Suppressor macrophage treated with lipopolysaccharide for 4 hours (primary cell): ENCODE results near the gene NPC1.

Experiments used
- DNase-seq: peaks from one replicate; pipeline ENCODE4 v3.0.0-alpha.2; 2020

The NPC1 gene

DNA sequence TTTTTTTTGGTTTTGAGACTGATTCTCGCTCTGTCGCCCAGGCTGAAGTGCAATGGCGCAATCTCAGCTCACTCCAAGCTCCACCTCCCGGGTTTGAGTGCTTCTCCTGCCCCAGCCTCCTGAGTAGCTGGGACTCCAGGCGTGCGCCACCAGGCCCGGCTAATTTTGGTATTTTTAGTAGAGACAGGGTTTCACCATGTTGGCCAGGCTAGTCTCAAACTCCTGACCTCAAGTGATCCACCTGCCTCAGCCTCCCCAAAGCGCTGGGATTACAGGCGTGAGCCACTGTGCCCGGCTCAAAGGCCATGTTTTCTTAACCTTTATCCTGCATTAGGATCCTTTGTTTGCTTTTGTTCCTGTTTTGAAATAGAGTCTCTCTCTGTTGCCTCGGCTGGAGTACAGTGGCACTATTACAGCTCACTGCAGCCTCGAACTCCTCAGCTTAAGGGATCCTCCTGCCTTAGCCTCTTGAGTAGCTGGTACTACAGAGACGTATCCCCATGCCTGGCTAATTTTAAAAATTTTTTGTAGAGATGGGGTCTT is 41.0 kb downstream of the NPC1 start:
- DNase-seq = no peak

DNA sequence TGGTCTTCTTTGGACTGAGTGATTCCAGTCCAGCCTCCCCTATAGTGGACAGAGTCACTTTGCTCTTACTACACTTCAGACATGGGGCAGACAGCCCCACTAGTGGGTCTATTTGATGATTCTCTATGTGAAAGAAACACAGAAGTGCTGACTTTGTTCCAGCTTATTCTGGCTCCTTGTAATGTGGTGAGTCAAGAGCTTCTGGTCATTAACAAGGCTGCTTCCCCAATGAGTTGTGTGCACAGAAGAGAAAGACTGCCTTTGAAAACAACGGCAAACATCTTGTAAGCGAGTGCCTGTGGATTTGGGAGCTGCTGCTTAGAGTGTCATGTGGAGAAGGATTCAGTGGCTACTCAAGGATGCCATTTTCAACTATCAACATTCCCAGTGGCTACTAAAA is 43.8 kb downstream of the NPC1 start:
- DNase-seq = peak; percentile 65

- DNase-seq = no peak
Observed at GRCh38 chr18:23541349-23542093, 44.8 kb downstream of the NPC1 start.

DNA sequence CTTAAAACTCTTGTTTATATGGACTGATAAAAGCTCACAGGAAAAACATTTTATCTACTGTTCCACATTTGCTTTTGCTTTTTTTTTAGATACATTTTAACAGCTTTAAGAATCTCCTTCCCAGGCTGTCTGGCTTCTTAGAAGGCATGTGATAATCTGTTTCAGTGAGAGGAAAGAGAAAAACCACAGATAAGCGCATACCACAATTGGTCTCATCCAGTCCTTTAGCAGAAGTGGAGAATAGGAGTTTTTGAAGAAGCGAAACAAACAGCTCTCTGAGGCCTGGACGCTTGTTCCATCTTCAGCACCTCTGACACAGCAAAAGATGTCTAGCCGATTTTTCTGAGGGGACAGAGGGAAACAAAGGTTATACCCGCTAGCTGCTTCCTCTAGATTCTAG is 45.4 kb downstream of the NPC1 start:
- peak; percentile 88 for DNase-seq

GRCh38 chr18:23539911-23540525 is 46.3 kb downstream of the NPC1 start:
- DNase-seq = peak; percentile 75

DNA sequence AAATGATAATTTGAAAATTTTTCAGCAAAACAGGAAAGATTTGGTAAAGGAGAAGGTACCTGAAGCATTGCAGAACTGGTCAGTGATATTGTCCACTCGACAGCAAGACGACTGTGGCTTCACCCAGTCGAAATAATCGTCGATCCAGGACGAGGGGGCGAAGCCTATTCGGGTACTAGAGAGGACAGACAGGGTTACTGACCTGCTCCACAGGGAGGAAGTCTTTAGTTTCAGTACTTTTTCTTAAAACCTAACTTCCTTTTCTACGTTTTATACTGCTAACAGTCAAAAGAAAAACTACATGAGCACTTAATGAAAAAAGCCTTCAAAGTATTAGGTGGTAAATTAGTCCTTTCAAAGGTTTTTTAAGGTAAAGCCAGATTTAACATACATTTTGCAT is 47.0 kb downstream of the NPC1 start:
- no peak for DNase-seq

DNA sequence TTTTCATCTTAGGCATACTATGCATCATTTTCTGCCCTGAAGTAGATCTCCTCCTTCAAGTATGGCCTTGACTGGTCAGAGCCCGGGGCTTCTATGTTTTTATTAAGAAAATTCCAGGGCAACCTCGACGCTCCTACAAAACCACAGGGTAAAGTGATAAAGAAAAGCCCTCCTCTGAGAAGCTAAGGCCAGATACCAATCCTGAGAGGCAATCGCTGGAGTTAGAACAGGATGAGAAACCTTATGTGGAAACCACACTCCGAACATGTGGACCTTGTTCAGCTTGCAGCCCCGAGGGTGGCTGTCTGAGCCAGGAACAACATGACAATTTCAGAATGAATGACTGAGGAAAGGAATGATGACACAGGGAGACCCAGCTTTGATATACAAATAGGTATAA is 47.4 kb downstream of the NPC1 start:
- DNase-seq = no peak

GRCh38 chr18:23538001-23538400 is 48.3 kb downstream of the NPC1 start:
- no peak for DNase-seq

GRCh38 chr18:23537274-23537673 is 49.0 kb downstream of the NPC1 start:
- no peak for DNase-seq

- no peak for DNase-seq
Observed at GRCh38 chr18:23536204-23536603, 50.1 kb downstream of the NPC1 start.

- no peak for DNase-seq
Observed at GRCh38 chr18:23534276-23534675, 52.0 kb downstream of the NPC1 start.

DNA sequence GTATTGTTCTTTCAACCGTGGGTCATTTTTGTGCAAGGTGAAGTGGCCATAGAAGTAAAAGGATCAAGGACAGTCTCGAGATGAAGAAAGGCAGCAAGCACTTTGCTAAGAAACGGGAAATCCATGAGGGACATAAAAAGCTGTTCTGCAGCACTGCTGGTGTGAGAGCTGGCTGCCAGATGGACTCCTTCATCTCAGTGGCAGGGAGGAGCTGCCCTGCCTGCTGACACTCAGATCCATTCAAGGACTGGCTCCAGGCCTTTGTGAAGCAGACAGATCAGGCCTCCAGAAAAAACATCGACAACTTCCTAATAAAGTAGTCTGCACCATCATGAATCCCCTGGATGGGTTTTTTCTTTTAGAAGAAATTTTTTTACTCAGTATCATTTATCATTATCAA is 53.5 kb downstream of the NPC1 start:
- no peak for DNase-seq

DNA sequence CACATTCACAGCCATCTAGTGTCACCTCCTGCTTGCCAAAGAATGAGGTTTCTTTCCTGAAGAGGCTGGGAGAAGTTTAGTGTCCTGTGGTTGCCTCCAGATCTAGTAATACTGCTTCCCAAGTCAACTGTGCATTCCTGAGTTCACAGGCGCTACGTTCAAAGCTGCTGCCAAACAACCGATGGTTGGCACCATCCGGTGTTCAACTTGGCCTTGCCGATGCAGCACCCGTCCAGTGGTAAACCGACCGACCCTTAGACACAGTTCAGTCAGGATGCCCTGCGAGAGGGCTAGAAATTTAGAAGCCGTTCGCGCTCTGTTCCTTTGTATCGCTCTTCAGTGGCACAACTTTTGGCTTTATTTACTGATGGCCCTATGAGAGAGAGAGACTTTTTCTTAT is 54.4 kb downstream of the NPC1 start:
- no peak for DNase-seq

DNA sequence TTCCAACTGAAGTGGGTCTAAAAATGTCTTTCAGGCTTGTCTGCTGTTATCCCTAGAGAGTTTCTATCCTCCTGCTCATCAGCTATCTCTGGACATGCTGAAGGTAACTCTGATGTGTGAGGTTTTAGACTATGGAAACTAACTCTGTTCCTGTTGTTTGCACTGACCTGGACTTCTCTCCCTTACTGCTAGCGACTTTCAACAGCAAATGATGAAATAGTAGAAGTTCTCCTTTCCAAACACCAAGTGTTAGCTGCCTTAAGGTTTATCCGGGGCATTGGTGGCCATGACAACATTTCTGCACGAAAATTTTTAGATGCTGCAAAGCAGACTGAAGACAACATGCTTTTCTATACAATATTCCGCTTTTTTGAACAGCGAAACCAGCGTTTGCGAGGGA is 56.1 kb downstream of the NPC1 start:
- DNase-seq = peak; percentile 60

- DNase-seq = peak; percentile 41
Observed at GRCh38 chr18:23529604-23530003, 56.7 kb downstream of the NPC1 start.

GRCh38 chr18:23528580-23529472 is 57.5 kb downstream of the NPC1 start:
- peak; percentile 92 for DNase-seq

DNA sequence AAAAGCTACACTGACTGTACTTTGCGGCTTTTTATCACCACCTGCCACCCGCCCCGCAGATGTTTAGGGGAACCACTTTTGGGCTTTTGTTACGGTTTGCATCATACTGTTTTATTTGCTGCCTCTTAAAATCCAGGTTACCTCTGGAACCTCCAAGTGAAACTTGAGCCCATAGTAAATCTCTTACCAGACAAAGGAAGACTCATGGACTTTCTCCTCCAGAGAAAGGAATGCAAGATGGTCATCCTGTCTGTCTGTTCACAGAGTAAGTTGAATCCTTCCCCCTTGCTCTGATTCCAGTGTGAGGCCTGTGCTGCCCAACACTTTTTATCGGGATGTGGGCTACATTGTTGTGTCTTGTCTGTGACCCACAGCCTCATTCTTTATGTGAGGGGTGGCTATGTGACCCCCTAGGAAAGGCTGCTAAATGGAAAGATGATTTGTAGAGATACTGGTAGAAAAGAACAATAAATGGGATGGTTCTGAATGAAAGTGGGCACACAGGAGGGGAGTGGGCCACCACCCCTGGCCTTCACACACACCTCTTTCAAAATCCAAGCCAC is 59.7 kb downstream of the NPC1 start:
- no peak for DNase-seq

DNA sequence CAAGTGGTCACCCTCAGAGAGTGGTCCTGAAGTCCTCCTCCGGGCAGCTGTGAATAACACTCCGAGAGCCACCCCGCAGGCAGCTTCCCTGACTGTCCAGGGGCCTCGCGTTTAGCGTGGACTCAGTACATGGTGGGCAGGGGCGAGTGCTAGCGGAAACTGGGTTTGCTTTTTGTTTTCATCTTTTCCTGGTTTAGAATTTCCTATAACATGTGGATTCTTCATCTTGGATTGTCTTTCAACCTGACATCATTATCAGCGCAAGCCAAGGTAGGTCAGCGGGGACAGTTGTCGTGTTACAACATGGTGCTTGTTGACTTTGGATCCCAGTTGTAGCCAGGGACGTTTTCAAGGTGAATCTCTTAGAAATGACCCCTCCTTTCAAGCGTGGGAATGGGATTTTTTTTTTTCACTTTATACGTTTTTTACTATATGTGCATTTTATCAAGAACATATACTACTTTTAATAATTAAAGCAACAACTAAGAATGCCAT is 62.0 kb downstream of the NPC1 start:
- no peak for DNase-seq

- peak; percentile 93 for DNase-seq
Observed at GRCh38 chr18:23523429-23524212, 62.7 kb downstream of the NPC1 start.

- no peak for DNase-seq
Observed at GRCh38 chr18:23521907-23522306, 64.4 kb downstream of the NPC1 start.

- DNase-seq = no peak
Observed at GRCh38 chr18:23521271-23521670, 65.0 kb downstream of the NPC1 start.

DNA sequence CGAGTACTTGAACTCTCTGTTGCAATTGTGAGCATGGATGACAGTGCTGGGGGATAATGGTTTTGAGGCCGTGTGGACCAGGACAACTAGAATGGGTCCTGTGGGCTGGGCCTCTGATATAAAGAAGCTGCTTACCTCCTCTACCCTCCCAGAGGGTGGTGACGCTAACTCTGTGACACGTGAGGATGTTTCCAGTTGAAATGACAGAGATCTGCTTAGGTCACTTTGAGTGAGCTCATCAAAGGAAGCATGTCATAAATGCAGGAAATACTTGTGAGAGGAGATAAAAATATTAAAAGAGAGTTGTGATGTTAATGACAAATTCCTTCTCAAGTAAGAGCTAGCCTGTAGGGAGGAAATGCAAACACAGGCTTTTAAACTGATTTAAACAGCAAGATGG is 66.6 kb downstream of the NPC1 start:
- DNase-seq = peak; percentile 67
